ENCODE results near the gene HLA-DOB. TPM values are rescaled to one million over a fixed set of nuclear protein-coding genes. Genes with fewer than 3 reads are reported as not detected.

Gene HLA-DOB
- total RNA-seq: 0.13 TPM in 1 of 2 replicates, not detected in the other

DNA sequence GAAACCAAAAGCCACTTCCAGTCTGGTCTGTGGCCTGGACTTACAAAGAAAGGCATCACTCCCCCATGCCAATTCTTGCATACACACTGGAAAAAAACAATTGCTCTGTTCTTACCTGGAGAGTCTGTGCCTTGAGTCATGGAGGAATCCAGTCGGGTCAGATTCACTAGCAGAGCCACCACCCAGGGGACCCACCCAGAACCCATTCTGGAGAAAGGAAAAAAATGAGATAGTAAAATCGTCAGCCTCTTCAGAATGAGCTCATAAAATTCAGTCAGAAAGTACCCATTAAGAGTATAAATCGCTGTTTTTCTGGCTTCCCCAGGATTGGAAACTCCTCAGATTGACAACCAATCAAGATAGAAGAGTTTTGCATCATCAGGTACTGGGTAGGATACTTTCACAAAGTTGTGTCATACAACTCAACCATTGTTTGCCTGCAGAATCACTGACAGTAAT is at the start of gene HLA-DOB:
TSS of gene HLA-DOB (minus strand) at position 257 of the 459 bp plus-strand sequence. CDS start at position 206, 51 bp downstream.

DNA sequence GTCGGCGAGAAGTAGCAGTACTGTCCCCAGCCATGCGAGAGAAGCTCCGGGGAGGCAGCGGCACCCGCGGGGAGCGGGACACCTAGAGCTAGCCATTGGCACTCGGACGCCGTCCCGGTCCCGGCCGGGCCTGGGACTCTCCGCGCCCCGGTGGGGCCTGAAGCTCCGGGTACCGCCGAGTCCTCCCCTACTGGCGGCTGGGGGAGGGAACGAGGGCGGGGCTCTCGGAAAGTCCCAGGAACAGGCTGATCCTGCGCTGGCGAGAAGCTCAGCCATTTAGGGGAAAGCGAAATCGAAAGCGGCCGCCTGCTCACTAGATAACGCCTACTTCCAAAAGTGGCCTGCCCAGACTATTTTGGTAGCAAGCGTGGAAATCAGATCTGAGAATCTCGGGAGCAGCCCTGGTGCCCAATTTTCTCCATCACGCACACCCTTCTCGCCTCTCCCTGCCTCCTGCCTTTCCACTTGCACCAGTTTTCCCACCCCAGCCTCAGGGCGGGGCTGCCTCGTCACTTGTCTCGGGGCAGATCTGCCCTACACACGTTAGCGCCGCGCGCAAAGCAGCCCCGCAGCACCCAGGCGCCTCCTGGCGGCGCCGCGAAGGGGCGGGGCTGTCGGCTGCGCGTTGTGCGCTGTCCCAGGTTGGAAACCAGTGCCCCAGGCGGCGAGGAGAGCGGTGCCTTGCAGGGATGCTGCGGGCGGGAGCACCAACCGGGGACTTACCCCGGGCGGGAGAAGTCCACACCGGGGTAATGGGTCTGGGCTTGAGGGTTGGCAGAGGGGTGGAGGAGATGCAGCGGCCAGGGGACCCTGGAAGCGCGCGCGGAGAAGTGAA is 37.0 kb upstream of the HLA-DOB start, which contains the start of the genes PSMB9 and TAP1:
TSS of gene PSMB9 (plus strand) at position 652 of the 835 bp plus-strand sequence. CDS start at position 690, 38 bp downstream.
TSS of gene TAP1 (minus strand) at position 164 of the 835 bp plus-strand sequence. CDS start at position 96, 68 bp downstream.

DNA sequence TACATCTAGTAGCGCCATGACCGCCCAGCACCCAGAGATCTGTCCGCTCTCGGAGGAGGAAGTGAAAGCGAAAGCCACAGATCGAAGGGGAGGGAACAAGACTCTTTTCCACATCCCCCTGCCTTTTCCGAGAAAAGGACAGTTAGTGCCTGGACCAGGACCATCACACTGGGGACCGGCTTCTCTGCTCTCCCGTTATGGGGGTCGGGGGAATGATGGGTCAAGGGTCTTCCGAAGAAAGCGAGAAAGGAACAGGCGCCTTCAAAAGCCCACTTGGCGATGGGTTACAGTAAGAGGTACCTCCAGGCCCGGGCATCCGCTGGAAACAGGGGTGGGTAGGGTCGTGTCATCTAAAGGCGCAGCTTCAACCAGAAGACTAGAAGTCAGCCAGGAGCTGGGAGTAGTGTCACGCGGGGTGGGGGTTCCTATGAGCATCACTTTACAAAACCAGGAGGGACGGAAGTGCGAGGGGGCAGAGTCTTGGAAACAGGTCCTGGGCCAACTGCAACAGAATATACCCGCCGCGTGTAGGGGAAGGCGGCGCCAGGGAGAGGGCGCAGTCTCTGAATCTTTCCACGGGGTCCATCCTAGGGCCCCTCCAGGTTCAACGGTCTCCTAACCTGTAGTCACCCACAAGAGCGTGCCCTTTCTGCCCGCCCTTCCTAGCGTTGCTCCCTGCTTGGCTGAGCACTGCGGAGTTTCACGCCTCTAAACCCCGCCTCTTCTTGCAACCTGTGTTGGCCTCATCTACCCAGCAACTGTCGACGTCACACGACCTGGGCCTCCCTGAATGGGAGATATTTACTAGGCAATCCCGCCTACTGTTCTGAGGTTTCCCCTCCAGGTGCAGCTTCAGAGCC is 27.4 kb upstream of the HLA-DOB start, which contains the start of gene PSMB8:
TSS of gene PSMB8 (minus strand) at position 69 of the 860 bp plus-strand sequence. CDS start at position 18, 51 bp downstream.

DNA sequence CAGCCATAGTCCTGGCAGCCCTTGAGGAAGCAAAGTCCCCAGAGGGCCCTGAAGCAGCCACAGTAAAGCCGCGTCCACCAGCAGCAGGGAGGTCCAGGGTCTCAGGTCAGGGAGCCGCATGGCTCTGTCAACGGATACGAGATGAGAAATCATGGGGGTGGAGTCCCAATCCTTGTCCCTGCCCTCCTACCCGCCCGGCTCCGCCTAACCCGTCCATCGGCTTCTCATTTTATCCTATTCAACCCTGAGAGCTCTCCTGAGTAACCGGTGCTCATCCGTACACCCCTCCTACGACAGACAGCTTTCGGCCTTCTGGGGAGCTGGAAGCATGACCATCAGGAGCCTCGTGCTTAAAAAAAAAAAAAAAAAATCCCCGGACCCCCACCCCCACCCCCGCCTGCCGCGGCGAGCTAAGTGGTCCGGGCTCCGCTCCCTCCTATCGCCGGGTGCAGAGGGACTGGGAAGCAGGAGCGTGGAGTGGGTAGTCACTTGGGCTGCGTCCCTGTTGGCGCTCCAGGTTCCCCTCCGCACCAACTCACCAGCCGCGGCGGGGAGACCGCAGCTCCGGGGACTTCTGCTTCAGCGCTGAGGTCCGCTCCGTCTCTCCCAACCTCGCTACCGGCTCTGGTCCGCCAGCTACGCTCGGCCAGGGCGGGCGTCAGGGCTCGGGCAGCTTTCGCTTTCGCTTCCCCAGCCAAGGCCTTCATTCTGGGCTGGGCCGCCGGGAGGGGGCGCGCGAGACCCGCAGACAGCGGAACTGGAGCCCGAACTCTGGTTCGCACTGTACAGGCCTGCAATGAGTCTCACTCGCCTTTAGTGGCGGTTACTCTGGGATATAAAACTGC is 21.5 kb upstream of the HLA-DOB start, which contains the start of gene TAP2:
TSS of gene TAP2 (minus strand) at position 626 of the 845 bp plus-strand sequence. CDS start at position 120, 506 bp downstream.

DNA sequence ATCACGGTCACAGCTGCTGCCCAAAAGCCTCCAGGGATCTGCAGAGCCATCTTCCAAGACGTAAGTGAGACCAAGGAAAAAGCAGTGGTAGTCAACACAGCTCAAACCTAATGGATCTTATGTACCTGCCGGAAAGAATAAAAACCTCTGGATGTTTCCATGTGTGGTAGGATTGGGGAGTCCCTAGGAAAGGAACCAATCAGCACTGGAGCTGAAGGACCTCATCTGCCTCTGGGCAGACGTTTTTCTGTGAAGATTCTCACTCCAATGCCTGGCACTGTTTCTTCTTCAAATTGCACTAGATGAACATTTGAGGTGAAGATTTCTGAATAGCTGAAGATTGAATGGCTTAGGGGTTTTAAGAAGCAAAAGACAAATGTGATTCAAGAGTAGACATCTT is 53.4 kb downstream of the HLA-DOB start, which contains the start of gene HLA-DQB2:
TSS of gene HLA-DQB2 (minus strand) at position 112 of the 400 bp plus-strand sequence. CDS start at position 50, 62 bp downstream.

Other genes starting within 250 kb of the HLA-DOB start
- gene HLA-DRB1, start 227.2 kb downstream of the HLA-DOB start, total RNA-seq: 0.13 TPM in 1 of 2 replicates, not detected in the other
- 0.40 TPM in 1 of 2 replicates, not detected in the other for gene HLA-DQA1, start 179.6 kb downstream of the HLA-DOB start, total RNA-seq
- not detected in 2 replicates for gene HLA-DQB1, start 150.3 kb downstream of the HLA-DOB start, total RNA-seq
- not detected in 2 replicates for gene HLA-DQA2, start 75.6 kb downstream of the HLA-DOB start, total RNA-seq
- gene HLA-DQB2, start 53.5 kb downstream of the HLA-DOB start, total RNA-seq: not detected in 2 replicates
- 21.3 and 21.8 TPM in 2 replicates for gene TAP2, start 21.7 kb upstream of the HLA-DOB start, total RNA-seq
- gene PSMB8, start 27.0 kb upstream of the HLA-DOB start, total RNA-seq: 65.9 and 83.3 TPM in 2 replicates
- gene TAP1, start 36.7 kb upstream of the HLA-DOB start, total RNA-seq: 35.9 and 41.0 TPM in 2 replicates
- 18.5 and 23.4 TPM in 2 replicates for gene PSMB9, start 37.2 kb upstream of the HLA-DOB start, total RNA-seq
- 0.13 TPM in 1 of 2 replicates, not detected in the other for gene HLA-DMB, start 124.0 kb upstream of the HLA-DOB start, total RNA-seq
- 0.79 and 1.8 TPM in 2 replicates for gene HLA-DMA, start 136.1 kb upstream of the HLA-DOB start, total RNA-seq
- 71.5 and 87.9 TPM in 2 replicates for gene BRD2, start 151.6 kb upstream of the HLA-DOB start, total RNA-seq
- gene HLA-DOA, start 192.6 kb upstream of the HLA-DOB start, total RNA-seq: not detected in 2 replicates